Keratinocyte (primary cell): Measurements from ENCODE around the gene SPATA32. TPM values are rescaled to one million over a fixed set of nuclear protein-coding genes. Genes with fewer than 3 reads are reported as not detected.

Source experiments
- DNase-seq: peaks from one replicate; pipeline ENCODE4 v3.0.0-alpha.2; 2011; ENCODE audit warnings: low read depth, missing footprints, low spot score
- FAIRE-seq: peaks from 2 replicates; lab custom pipeline; 2011; peaks lifted over from hg19 to GRCh38; lab: Jason Lieb, UNC
- H2AFZ ChIP-seq: 2 replicates; pipeline ENCODE4 v1.6.0; 2012; ENCODE audit warnings: low read length, control low read depth, inconsistent platforms; ENCODE audit not compliant: control insufficient read depth
- H3K27ac ChIP-seq: 2 replicates; pipeline ENCODE4 v1.5.1; 2011; ENCODE audit warnings: low read length; ENCODE audit not compliant: control insufficient read depth, insufficient read depth
- H3K27me3 ChIP-seq: 3 replicates; pipeline ENCODE4 v1.6.0; 2011; ENCODE audit warnings: low read length; ENCODE audit not compliant: control insufficient read depth, insufficient read depth; ENCODE audit errors: extremely low read depth
- H3K36me3 ChIP-seq, 2 experiments: 2 replicates in 1 of 2; 3 replicates in 1 of 2; pipeline ENCODE4 v1.5.1; 2011; ENCODE audit warnings: low read length in 2 of 2, mild to moderate bottlenecking in 1 of 2; ENCODE audit not compliant: control insufficient read depth in 2 of 2, insufficient read depth in 2 of 2; ENCODE audit errors: extremely low read depth in 1 of 2
- H3K4me1 ChIP-seq: 3 replicates; pipeline ENCODE4 v1.5.1; 2011; ENCODE audit warnings: low read length; ENCODE audit not compliant: control insufficient read depth, insufficient read depth; ENCODE audit errors: extremely low read depth
- H3K4me2 ChIP-seq: 3 replicates; pipeline ENCODE4 v1.6.0; 2011; ENCODE audit warnings: low read depth, low read length; ENCODE audit not compliant: control insufficient read depth, insufficient read depth; ENCODE audit errors: extremely low read depth
- H3K4me3 ChIP-seq, 3 experiments: fragments of 200-600 bp in 1 of 3; sonication (generic) in 1 of 3; 2 replicates in 2 of 3; 3 replicates in 1 of 3; pipeline ENCODE4 v1.5.1; 2011 to 2016; ENCODE audit warnings: low read length in 3 of 3, mild to moderate bottlenecking in 3 of 3, control low read depth in 2 of 3, inconsistent platforms in 1 of 3, low read depth in 1 of 3, mixed read lengths in 1 of 3, mixed run types in 1 of 3, moderate library complexity in 1 of 3; ENCODE audit not compliant: control insufficient read depth in 2 of 3, insufficient read depth in 2 of 3; ENCODE audit errors: extremely low read depth in 1 of 3
- H3K79me2 ChIP-seq: 2 replicates; pipeline ENCODE4 v1.6.0; 2012; ENCODE audit warnings: low read length; ENCODE audit not compliant: control insufficient read depth, insufficient read depth
- H3K9ac ChIP-seq: 3 replicates; pipeline ENCODE4 v1.6.0; 2011; ENCODE audit warnings: low read length; ENCODE audit not compliant: control insufficient read depth, insufficient read depth; ENCODE audit errors: extremely low read depth
- H3K9me1 ChIP-seq: 3 replicates; pipeline ENCODE4 v1.6.0; 2011; ENCODE audit warnings: low read length; ENCODE audit not compliant: control insufficient read depth, insufficient read depth; ENCODE audit errors: extremely low read depth
- H3K9me3 ChIP-seq: 2 replicates; pipeline ENCODE4 v1.5.1; 2012; ENCODE audit warnings: low read depth, low read length; ENCODE audit not compliant: control insufficient read depth
- H4K20me1 ChIP-seq: 3 replicates; pipeline ENCODE4 v1.6.0; 2011; ENCODE audit warnings: low read length; ENCODE audit not compliant: control insufficient read depth, insufficient read depth; ENCODE audit errors: extremely low read depth
- CTCF ChIP-seq, 3 experiments: IDR thresholded peaks in 1 of 3; conservative IDR thresholded peaks in 1 of 3; optimal IDR thresholded peaks in 1 of 3; 2 replicates in 2 of 3; 3 replicates in 1 of 3; pipeline versions ENCODE3 to v1.5.1; 2011; ENCODE audit warnings: low read length in 3 of 3, mild to moderate bottlenecking in 3 of 3, moderate library complexity in 2 of 3, control low read depth in 1 of 3, inconsistent platforms in 1 of 3; ENCODE audit not compliant: insufficient read depth in 2 of 3; ENCODE audit errors: extremely low read depth in 1 of 3
- EZH2 ChIP-seq: IDR thresholded peaks from one replicate; pipeline ENCODE4 v1.6.1; 2012; ENCODE audit warnings: inconsistent platforms, mild to moderate bottlenecking, low read length, moderate library complexity
- dilution Hi-C: fragments of 300-500 bp; cut with MboI; formaldehyde crosslinking; loops from one replicate; pipeline ENCODE4 v1.7.0; 2020; ENCODE audit warnings: low sequenced_read_pairs; ENCODE audit not compliant: extremely low pct_ligation_motif_present
- polyA plus RNA-seq, 5 experiments: library from polyadenylated mRNA; depleted of rRNA in 3 of 5; stranded (reverse) in 3 of 5; stranded (forward) in 1 of 5; unstranded in 1 of 5; fragments of >200 nt; gene quantifications; 1 replicate in 1 of 5; 2 replicates in 3 of 5; 3 replicates in 1 of 5; pipeline versions ENCODE4 v1.2.1 to v1.2.3, GENCODE V29; 2011 to 2012; ENCODE audit warnings: missing spikeins in 2 of 5, low read depth in 1 of 5, low replicate concordance in 1 of 5

Gene SPATA32
- polyA plus RNA-seq, 1 donor (not counting 4 experiments of a cell fraction or from before 2014, with no cell fraction given): not detected

- Histone ChIP-seq H3K9me1 (no peaks in the 10 kb centered on the region), H3K4me2 (no peak overlapping the region), H3K79me2 (no peaks in the 10 kb centered on the region), H3K27me3 (peaks cover 22% of the 10 kb centered on the region), H3K4me1 (peaks cover 13% of the 10 kb centered on the region), H3K9me3 (no peaks in the 10 kb centered on the region), H3K36me3 (no peaks in the 10 kb centered on the region), H3K27ac (no peak overlapping the region), H2AFZ (no peak overlapping the region), H4K20me1 (no peaks in the 10 kb centered on the region), H3K4me3 (no peak overlapping the region), H3K9ac (no peak overlapping the region)
- dilution Hi-C loops: no loop called here
- TF ChIP-seq CTCF (optimal IDR thresholded peaks at IDR 0.05 in 1 of 3, IDR thresholded peaks at IDR 0.05 in 1 of 3, conservative IDR thresholded peaks at IDR 0.05 in 1 of 3; ENCODE audit: extremely low read depth in 1 of 3, insufficient read depth in 2 of 3, low read length in 3 of 3): no peak
- no peak for TF ChIP-seq EZH2
- no peak for DNase-seq
- no peak for FAIRE-seq
Measured at GRCh38 chr17:45238155-45238774, 23.6 kb downstream of the SPATA32 start.

DNA sequence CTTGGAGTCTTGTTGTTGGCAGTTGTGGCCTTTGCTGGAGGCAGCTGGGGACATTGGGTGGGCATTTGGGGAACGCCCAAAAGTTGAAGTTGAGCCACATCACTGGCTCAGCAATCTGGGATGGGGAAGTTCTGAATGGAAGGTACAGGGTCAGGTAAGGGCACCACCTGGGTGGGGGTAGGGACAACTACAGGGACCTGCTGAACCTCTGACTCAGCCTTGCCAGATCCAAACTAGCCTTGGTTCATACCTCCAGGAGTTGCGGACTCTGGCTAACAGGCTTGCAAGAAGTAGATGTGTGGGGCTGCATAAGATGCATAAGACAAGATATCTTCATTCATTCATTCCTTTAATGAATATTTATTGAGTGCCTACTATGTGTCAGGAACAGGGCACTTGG, 24.2 kb downstream of the SPATA32 start:
- Histone ChIP-seq H3K27me3 (peaks cover 24% of the 10 kb centered on the region), H4K20me1 (no peaks in the 10 kb centered on the region), H3K9me3 (no peaks in the 10 kb centered on the region), H3K4me3 (no peak overlapping the region), H3K27ac (no peak overlapping the region), H3K9me1 (no peaks in the 10 kb centered on the region), H3K36me3 (no peaks in the 10 kb centered on the region), H3K9ac (no peak overlapping the region), H3K4me1 (peaks cover 13% of the 10 kb centered on the region), H3K79me2 (no peaks in the 10 kb centered on the region), H3K4me2 (no peak overlapping the region), H2AFZ (no peak overlapping the region)
- dilution Hi-C loops: no loop called here
- TF ChIP-seq EZH2 (no peak), CTCF (optimal IDR thresholded peaks at IDR 0.05 in 1 of 3, IDR thresholded peaks at IDR 0.05 in 1 of 3, conservative IDR thresholded peaks at IDR 0.05 in 1 of 3; ENCODE audit: extremely low read depth in 1 of 3, insufficient read depth in 2 of 3, low read length in 3 of 3) (no peak)
- no peak for FAIRE-seq
- DNase-seq: no peak
